Stimulated activated CD4-positive, alpha-beta T cell treated with anti-CD3 and anti-CD28 coated beads, TNF-alpha, amount 100 ng/mL, for 1 hour (primary cell): ENCODE data around the gene FRAS1.
"Not testable (repeated sequence)": the region's sequence is repeated elsewhere in the genome, so short reads cannot be mapped to it uniquely, and the experiment has no call there.

Source experiments
- DNase-seq, 3 donors: peaks; one replicate each; pipeline ENCODE4 v3.0.0-alpha.2; 2020; ENCODE audit warnings: low read depth in 3 of 3, low spot score in 1 of 3

Gene FRAS1

GRCh38 chr4:78119698-78120097 lies 62.6 kb downstream of the FRAS1 start:
- DNase-seq = no peak

- no peak for DNase-seq
Measured at GRCh38 chr4:78120144-78120880, 63.2 kb downstream of the FRAS1 start.

GRCh38 chr4:78121338-78121904 lies 64.3 kb downstream of the FRAS1 start:
- DNase-seq = no peak

GRCh38 chr4:78125834-78126331 lies 68.8 kb downstream of the FRAS1 start:
- not testable (repeated sequence) for DNase-seq

- no peak for DNase-seq
Measured at GRCh38 chr4:78129383-78130108, 72.4 kb downstream of the FRAS1 start.

GRCh38 chr4:78131403-78131802 lies 74.3 kb downstream of the FRAS1 start:
- DNase-seq = no peak

- DNase-seq = no peak
Measured at GRCh38 chr4:78136109-78137081, 79.3 kb downstream of the FRAS1 start.

GRCh38 chr4:78137532-78137931 lies 80.4 kb downstream of the FRAS1 start:
- no peak for DNase-seq

GRCh38 chr4:78138252-78138651 lies 81.1 kb downstream of the FRAS1 start:
- DNase-seq = no peak

GRCh38 chr4:78143634-78144033 lies 86.5 kb downstream of the FRAS1 start:
- DNase-seq = no peak

- DNase-seq = no peak
Measured at GRCh38 chr4:78145008-78145407, 87.9 kb downstream of the FRAS1 start.

GRCh38 chr4:78145622-78146021 lies 88.5 kb downstream of the FRAS1 start:
- DNase-seq = no peak

- DNase-seq = no peak
Measured at GRCh38 chr4:78149751-78150542, 92.8 kb downstream of the FRAS1 start.

GRCh38 chr4:78150543-78150864 lies 93.4 kb downstream of the FRAS1 start:
- DNase-seq = no peak

GRCh38 chr4:78152795-78153194 lies 95.7 kb downstream of the FRAS1 start:
- DNase-seq = no peak

- no peak for DNase-seq
Measured at GRCh38 chr4:78154972-78155590, 98.0 kb downstream of the FRAS1 start.

GRCh38 chr4:78155616-78156105 lies 98.5 kb downstream of the FRAS1 start:
- DNase-seq = no peak

GRCh38 chr4:78156520-78156919 lies 99.4 kb downstream of the FRAS1 start:
- no peak for DNase-seq

- no peak for DNase-seq
Measured at GRCh38 chr4:78162342-78162741, 105.2 kb downstream of the FRAS1 start.

GRCh38 chr4:78162821-78163220 lies 105.7 kb downstream of the FRAS1 start:
- DNase-seq = no peak
